GM12801 (cell line): ENCODE measurements around the gene KCNMA1.

Experiments used
- TF ChIP-seq, protein P1 (sequence below): IDR thresholded peaks from one replicate; pipeline ENCODE4 v1.5.1; 2011; ENCODE audit warnings: control low read depth; ENCODE audit not compliant: insufficient read length; ENCODE audit errors: extremely low read depth

KCNMA1 gene

DNA sequence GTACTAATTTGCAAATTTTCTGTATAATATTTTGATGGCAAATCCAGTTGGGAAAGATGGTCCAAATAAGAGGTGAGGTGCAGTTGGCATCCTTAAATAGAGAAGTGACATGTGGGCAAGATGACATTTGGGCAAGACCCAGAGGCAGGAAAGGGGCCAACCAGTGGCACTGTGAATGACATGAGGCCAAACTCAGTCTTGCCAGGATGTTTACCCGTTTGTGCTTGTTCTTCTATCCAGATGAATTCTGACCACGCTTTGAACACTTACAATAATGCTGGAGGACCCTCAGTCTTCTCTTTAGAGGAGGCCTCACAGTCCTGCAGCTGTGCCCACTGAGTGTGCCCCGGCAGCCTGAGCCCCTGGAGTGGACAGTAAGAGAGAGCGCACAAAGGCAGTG is 45.1 kb downstream of the KCNMA1 start:
- TF ChIP-seq, protein P1, sequence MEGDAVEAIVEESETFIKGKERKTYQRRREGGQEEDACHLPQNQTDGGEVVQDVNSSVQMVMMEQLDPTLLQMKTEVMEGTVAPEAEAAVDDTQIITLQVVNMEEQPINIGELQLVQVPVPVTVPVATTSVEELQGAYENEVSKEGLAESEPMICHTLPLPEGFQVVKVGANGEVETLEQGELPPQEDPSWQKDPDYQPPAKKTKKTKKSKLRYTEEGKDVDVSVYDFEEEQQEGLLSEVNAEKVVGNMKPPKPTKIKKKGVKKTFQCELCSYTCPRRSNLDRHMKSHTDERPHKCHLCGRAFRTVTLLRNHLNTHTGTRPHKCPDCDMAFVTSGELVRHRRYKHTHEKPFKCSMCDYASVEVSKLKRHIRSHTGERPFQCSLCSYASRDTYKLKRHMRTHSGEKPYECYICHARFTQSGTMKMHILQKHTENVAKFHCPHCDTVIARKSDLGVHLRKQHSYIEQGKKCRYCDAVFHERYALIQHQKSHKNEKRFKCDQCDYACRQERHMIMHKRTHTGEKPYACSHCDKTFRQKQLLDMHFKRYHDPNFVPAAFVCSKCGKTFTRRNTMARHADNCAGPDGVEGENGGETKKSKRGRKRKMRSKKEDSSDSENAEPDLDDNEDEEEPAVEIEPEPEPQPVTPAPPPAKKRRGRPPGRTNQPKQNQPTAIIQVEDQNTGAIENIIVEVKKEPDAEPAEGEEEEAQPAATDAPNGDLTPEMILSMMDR, result no peak

DNA sequence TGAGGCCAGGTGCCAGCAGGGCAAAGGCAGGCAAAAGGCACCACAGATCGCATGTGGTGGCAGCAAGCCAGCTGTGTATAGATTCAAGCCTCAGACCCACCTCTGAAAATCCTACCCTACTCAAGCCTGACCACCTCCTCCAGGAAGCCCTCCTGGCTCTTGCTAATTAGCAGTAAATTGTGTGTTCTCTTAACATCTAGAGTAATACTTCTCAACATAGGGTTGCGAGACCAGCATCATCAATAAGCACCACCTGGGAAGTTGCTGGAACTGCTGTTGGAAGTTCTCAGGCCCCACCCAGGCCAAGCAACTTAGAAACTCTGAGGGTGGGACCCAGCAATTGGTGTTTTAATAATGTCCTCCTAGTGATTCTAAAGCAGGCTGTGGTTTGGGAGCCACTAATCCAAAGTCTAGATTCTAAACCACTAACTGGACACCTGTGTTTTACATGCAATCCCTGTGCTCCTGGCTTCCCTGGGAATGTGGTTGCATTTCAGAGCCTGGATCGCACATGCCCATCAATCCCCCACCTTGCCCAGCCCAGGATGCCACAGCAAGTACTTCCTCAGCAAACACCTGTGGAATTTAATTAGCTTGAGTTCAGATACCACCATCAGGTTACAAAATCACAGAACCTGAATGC is 46.2 kb downstream of the KCNMA1 start:
- TF ChIP-seq, protein P1, result no peak

DNA sequence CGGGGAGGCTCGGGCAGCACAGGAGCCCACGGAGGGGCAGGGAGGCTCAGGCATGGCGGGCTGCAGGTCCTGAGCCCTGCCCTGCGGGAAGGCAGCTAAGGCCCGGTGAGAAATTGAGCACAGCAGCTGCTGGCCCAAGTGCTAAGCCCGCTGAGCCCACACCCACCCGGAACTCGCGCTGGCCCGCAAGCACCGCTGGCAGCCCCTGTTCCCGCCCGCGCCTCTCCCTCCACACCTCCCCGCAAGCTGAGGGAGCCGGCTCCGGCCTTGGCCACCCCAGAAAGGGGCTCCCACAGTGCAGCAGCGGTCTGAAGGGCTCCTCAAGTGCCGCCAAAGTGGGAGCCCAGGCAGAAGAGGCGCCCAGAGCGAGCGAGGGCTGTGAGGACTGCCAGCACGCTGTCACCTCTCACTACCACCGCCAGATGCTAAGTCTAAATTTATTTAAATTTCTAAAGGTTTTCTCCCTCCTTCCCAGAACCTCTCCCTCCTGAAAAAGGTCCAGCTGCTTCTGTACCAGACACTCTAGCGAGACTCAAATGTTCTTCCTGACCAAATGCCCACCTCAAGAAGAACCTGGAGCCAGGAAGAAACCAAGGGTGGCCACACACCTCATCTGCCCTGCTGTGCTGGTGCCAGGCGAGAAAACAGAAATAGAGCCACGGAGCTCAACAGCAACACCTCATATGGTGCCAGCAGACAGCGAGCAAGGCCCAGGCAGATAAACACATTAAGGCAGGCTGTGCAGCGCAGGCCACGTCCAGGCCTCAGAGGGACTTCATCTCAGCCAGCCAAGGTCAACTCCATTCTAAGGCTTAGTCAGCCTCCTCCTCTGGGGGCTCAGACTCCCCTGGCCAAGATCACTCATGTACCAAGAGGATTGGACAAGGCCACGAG is 47.0 kb downstream of the KCNMA1 start:
- TF ChIP-seq, protein P1, result no peak

DNA sequence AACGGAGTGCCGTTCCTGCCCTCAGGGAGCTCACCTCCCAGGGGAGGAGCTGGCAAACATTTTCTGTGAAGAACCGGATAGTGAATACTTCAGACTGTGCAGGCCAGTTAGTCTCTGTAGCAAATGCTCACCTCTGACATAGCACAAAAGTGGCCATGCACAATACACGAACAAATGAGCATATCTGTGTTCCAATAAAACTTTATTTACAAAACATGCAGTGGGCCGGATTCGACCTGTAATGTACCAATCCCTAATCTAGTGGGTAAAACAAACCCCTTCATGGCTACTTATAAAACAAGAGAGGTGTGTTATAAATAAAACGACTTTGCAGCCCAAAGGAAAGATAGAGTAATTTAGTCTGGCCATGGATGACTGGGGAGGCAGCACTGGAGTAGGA is 48.7 kb downstream of the KCNMA1 start:
- TF ChIP-seq, protein P1, result no peak

DNA sequence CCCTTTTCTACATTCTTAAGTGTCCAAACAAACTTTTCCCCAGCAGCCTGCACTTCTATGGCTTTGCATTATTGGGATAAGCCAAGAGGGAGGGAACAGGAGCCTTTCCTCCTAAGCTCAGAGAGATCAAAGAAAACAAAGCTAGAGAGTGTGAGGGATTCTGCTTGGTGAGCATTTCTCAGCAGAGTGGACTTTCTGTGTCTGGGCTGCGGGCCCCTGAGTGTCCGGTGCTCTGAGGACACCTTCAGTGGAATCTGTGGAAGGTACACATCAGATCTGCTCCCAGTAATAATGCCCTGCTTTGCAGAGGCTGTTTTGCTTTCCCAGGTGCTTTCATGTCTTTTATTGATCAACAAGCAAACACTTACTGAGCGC is 50.2 kb downstream of the KCNMA1 start:
- TF ChIP-seq, protein P1, result no peak

DNA sequence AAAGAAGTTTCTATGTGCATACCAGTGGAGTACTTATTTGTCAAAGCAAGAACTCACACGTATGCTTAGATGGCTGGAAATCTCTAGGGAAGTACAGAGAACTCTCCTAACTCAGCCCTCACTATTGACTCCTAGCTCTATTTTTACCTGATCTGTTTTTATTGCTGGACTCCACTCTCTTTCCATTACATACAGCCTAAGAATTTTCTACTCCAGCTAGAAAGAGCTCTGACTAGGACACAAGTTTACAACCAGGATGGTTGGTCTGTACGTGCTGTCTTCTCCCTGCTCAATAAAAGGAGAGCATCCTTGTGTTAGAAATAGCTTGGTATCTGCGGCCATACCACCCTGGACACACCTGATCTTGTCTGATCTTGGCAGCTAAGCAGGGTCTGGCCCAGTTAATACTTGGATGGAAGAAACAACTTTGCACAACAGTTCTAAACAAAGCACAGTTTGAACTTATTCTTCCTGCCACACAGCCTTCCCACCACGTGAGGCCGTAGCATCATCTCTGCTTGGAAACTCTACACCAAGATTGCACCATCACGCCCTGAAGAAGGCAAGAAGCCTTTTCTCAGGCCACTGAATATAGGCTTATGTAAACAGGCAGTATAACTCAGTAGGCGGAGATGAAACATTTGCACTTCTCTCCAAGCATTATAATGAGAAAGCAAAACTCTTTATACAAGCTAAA is 50.7 kb downstream of the KCNMA1 start:
- TF ChIP-seq, protein P1, result no peak

DNA sequence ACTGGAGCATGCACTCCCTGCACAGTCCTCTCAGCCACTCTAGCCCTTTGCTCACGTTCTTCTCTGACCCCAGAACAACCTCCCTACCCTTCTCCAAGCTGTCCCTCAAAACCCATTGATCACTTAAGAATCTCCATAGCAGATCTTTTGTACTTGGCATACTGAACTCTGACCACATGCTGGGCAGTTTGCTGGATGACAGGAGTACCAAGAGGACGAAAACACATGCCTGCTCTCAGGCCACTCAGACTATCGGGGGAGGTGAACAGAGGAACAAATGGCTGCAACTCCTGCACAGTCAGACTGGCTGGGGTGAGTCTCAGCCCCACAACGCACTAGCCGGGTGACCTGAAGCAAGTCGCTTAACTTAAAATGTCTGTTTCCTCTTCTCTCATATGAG is 52.7 kb downstream of the KCNMA1 start:
- TF ChIP-seq, protein P1, result no peak
